Measurements from ENCODE around the gene PTPRA. TPM values are rescaled to one million over a fixed set of nuclear protein-coding genes. Genes with fewer than 3 reads are reported as not detected.

Gene PTPRA
- total and polyA plus RNA-seq, 2 of the 8 experiments (the other 6 are each of a cell fraction or from before 2014, with no cell fraction given) = 47.7 to 51.3 TPM

GRCh38 chr20:2872459-2873009 lies 747 bp upstream of the PTPRA start (continued):
- no peak for TF ChIP-seq FOSL1 (IDR thresholded peaks at IDR 0.05; ENCODE audit: insufficient read depth, low read depth, low read length)
- no peak for TF ChIP-seq KDM1A (IDR thresholded peaks at IDR 0.05; ENCODE audit: borderline replicate concordance, low read length)
- TF ChIP-seq BRCA1 (IDR thresholded peaks at IDR 0.05; ENCODE audit: low read depth, low read length) = no peak
- peak; percentile 36; the same call in 1 of the 2 replicates for TF ChIP-seq TAF1 (IDR thresholded peaks at IDR 0.05; ENCODE audit: low read depth, low read length)
- TF ChIP-seq CTBP2 (IDR thresholded peaks at IDR 0.05; ENCODE audit: borderline replicate concordance, insufficient read depth, insufficient read length, low read length) = no peak
- peak; percentile 23; the same call in 1 of the 2 replicates for TF ChIP-seq CHD2 (IDR thresholded peaks at IDR 0.05; ENCODE audit: low read length)
- TF ChIP-seq POU5F1 (IDR thresholded peaks at IDR 0.05; ENCODE audit: low read depth, low read length) = no peak
- no peak for TF ChIP-seq TEAD4 (IDR thresholded peaks at IDR 0.05; ENCODE audit: low read depth, low read length)
- peak; percentile 33; the same call in 1 of the 2 replicates for TF ChIP-seq CREB1 (IDR thresholded peaks at IDR 0.05)
- TF ChIP-seq POLR2A (IDR thresholded peaks at IDR 0.05; ENCODE audit: control extremely low read depth in 1 of 2, low read depth in 2 of 2, low read length in 2 of 2) = no peak; a peak in 1 of 3 replicates
- no peak for TF ChIP-seq SIRT6 (IDR thresholded peaks at IDR 0.05; ENCODE audit: low read length)
- TF ChIP-seq BACH1 (IDR thresholded peaks at IDR 0.05; ENCODE audit: low read length) = no peak
- peak; percentile 61; the same call in 1 of the 2 replicates for TF ChIP-seq SP4 (IDR thresholded peaks at IDR 0.05; ENCODE audit: low read length)
- TF ChIP-seq JUND (IDR thresholded peaks at IDR 0.05; ENCODE audit: low read length) = no peak
- TF ChIP-seq NRF1 (IDR thresholded peaks at IDR 0.05; ENCODE audit: low read depth, low read length) = no peak
- no peak for TF ChIP-seq GTF2F1 (IDR thresholded peaks at IDR 0.05; ENCODE audit: borderline replicate concordance, low read depth, low read length)
- no peak for TF ChIP-seq CEBPB (IDR thresholded peaks at IDR 0.05; ENCODE audit: low read depth, low read length)
- TF ChIP-seq RNF2 (IDR thresholded peaks at IDR 0.05; ENCODE audit: borderline replicate concordance, low read depth, low read length, missing control alignments, poor library complexity, severe bottlenecking) = peak; percentile 24
- TF ChIP-seq TBP (IDR thresholded peaks at IDR 0.05; ENCODE audit: low read depth, low read length) = no peak
- TF ChIP-seq SP2 (IDR thresholded peaks at IDR 0.05; ENCODE audit: low read length) = no peak
- TF ChIP-seq TCF12 (IDR thresholded peaks at IDR 0.05; ENCODE audit: low read depth, low read length) = no peak
- TF ChIP-seq RXRA (IDR thresholded peaks at IDR 0.05; ENCODE audit: insufficient read depth, low read depth, low read length) = no peak
- peak; percentile 76 for TF ChIP-seq MAX (IDR thresholded peaks at IDR 0.05)
- TF ChIP-seq RBBP5 (IDR thresholded peaks at IDR 0.05; ENCODE audit: borderline replicate concordance, low read depth, low read length) = 0 out of 2 replicates have a peak, but pooled peaks have one; percentile 6
- peak; percentile 25 to 41; a peak in 3 of 4 replicates for TF ChIP-seq RAD21 (IDR thresholded peaks at IDR 0.05 in 1 of 2, conservative IDR thresholded peaks at IDR 0.05 in 1 of 2; ENCODE audit: low read depth in 2 of 2, low read length in 2 of 2)
- TF ChIP-seq EP300 (IDR thresholded peaks at IDR 0.05; ENCODE audit: borderline replicate concordance in 1 of 2, low read depth in 2 of 2, low read length in 2 of 2) = no peak
